ENCODE data around the gene IL37. TPM values are rescaled to one million over a fixed set of nuclear protein-coding genes. Genes with fewer than 3 reads are reported as not detected.

The IL37 gene
- total RNA-seq, 1 donor from 2014 or later, result not detected

GRCh38 chr2:112883669-112884068, 27.3 kb upstream of the IL37 start:
- H3K4me3 ChIP-seq (ENCODE audit: insufficient read depth, low read depth, low read length), result no peak overlapping the region
- DNase-seq (ENCODE audit: low read depth), result no peak
- no peaks in the 10 kb centered on the region for H3K36me3 Mint-ChIP-seq (ENCODE audit: low read depth, unreplicated experiment)
- no peaks in the 10 kb centered on the region for H3K9me3 ChIP-seq (ENCODE audit: insufficient read depth, low read depth, low read length)
- TF ChIP-seq EZH2 (IDR thresholded peaks at IDR 0.05; ENCODE audit: insufficient read depth, low read length) (no peak), CTCF (IDR thresholded peaks at IDR 0.05; ENCODE audit: insufficient read depth, low read depth, low read length) (no peak)
- H3K27ac ChIP-seq (ENCODE audit: low read depth, low read length), result no peak overlapping the region
- FAIRE-seq, result no peak
- H4K20me1 ChIP-seq (ENCODE audit: insufficient read depth, low read length), result no peaks in the 10 kb centered on the region
- H2AFZ ChIP-seq (ENCODE audit: low read depth, low read length), result no peak overlapping the region
- no peak overlapping the region for H3K4me3 Mint-ChIP-seq (ENCODE audit: unreplicated experiment)
- no peaks in the 10 kb centered on the region for H3K79me2 ChIP-seq (ENCODE audit: insufficient read depth, low read length)
- H3K27ac Mint-ChIP-seq (ENCODE audit: unreplicated experiment), result no peak overlapping the region
- H3K4me1 Mint-ChIP-seq (ENCODE audit: low read depth, unreplicated experiment), result peaks cover 10% of the 10 kb centered on the region
- no peak overlapping the region for H3K9ac ChIP-seq (ENCODE audit: low read length)
- peaks cover 25% of the 10 kb centered on the region for H3K4me1 ChIP-seq (ENCODE audit: insufficient read depth, low read length)
- H3K36me3 ChIP-seq (ENCODE audit: insufficient read depth, low read length), result no peaks in the 10 kb centered on the region
- peaks cover under 1% of the 10 kb centered on the region for H3K9me3 Mint-ChIP-seq (ENCODE audit: unreplicated experiment)
- H3K27me3 ChIP-seq (ENCODE audit: insufficient read depth, low read length), result no peaks in the 10 kb centered on the region
- no peak overlapping the region for H3K4me2 ChIP-seq (ENCODE audit: low read length)
- peaks cover 8% of the 10 kb centered on the region for H3K27me3 Mint-ChIP-seq (ENCODE audit: low read depth, unreplicated experiment)

- Histone ChIP-seq H3K36me3 (ENCODE audit: insufficient read depth, low read length) (no peaks in the 10 kb centered on the region), H4K20me1 (ENCODE audit: insufficient read depth, low read length) (no peaks in the 10 kb centered on the region), H3K27ac (ENCODE audit: low read depth, low read length) (no peak overlapping the region), H3K9ac (ENCODE audit: low read length) (no peak overlapping the region), H3K9me3 (ENCODE audit: insufficient read depth, low read depth, low read length) (no peaks in the 10 kb centered on the region), H3K4me3 (ENCODE audit: insufficient read depth, low read depth, low read length) (no peak overlapping the region), H2AFZ (ENCODE audit: low read depth, low read length) (no peak overlapping the region), H3K79me2 (ENCODE audit: insufficient read depth, low read length) (no peaks in the 10 kb centered on the region), H3K4me1 (ENCODE audit: insufficient read depth, low read length) (peaks cover 19% of the 10 kb centered on the region), H3K27me3 (ENCODE audit: insufficient read depth, low read length) (no peaks in the 10 kb centered on the region), H3K4me2 (ENCODE audit: low read length) (no peak overlapping the region)
- DNase-seq (ENCODE audit: low read depth) (no peak), FAIRE-seq (no peak)
- peaks cover 12% of the 10 kb centered on the region for H3K27me3 Mint-ChIP-seq (ENCODE audit: low read depth, unreplicated experiment)
- TF ChIP-seq CTCF (IDR thresholded peaks at IDR 0.05; ENCODE audit: insufficient read depth, low read depth, low read length) (peak; percentile 48), EZH2 (IDR thresholded peaks at IDR 0.05; ENCODE audit: insufficient read depth, low read length) (no peak)
- no peak overlapping the region for H3K4me3 Mint-ChIP-seq (ENCODE audit: unreplicated experiment)
- no peaks in the 10 kb centered on the region for H3K9me3 Mint-ChIP-seq (ENCODE audit: unreplicated experiment)
- no peak overlapping the region for H3K27ac Mint-ChIP-seq (ENCODE audit: unreplicated experiment)
- H3K4me1 Mint-ChIP-seq (ENCODE audit: low read depth, unreplicated experiment), result peaks cover 8% of the 10 kb centered on the region
- H3K36me3 Mint-ChIP-seq (ENCODE audit: low read depth, unreplicated experiment), result no peaks in the 10 kb centered on the region
Measured at GRCh38 chr2:112884869-112885505, 26.0 kb upstream of the IL37 start.

GRCh38 chr2:112885506-112885902, 25.5 kb upstream of the IL37 start:
- Mint-ChIP-seq H3K27me3 (ENCODE audit: low read depth, unreplicated experiment) (peaks cover 16% of the 10 kb centered on the region), H3K36me3 (ENCODE audit: low read depth, unreplicated experiment) (peaks cover 1% of the 10 kb centered on the region), H3K9me3 (ENCODE audit: unreplicated experiment) (peaks cover 2% of the 10 kb centered on the region), H3K27ac (ENCODE audit: unreplicated experiment) (no peak overlapping the region), H3K4me1 (ENCODE audit: low read depth, unreplicated experiment) (peaks cover 5% of the 10 kb centered on the region), H3K4me3 (ENCODE audit: unreplicated experiment) (no peak overlapping the region)
- Histone ChIP-seq H2AFZ (ENCODE audit: low read depth, low read length) (no peak overlapping the region), H4K20me1 (ENCODE audit: insufficient read depth, low read length) (no peaks in the 10 kb centered on the region), H3K9ac (ENCODE audit: low read length) (no peak overlapping the region), H3K9me3 (ENCODE audit: insufficient read depth, low read depth, low read length) (no peaks in the 10 kb centered on the region), H3K4me2 (ENCODE audit: low read length) (no peak overlapping the region), H3K27ac (ENCODE audit: low read depth, low read length) (no peak overlapping the region), H3K4me3 (ENCODE audit: insufficient read depth, low read depth, low read length) (no peak overlapping the region), H3K79me2 (ENCODE audit: insufficient read depth, low read length) (no peaks in the 10 kb centered on the region), H3K36me3 (ENCODE audit: insufficient read depth, low read length) (no peaks in the 10 kb centered on the region), H3K4me1 (ENCODE audit: insufficient read depth, low read length) (peaks cover 14% of the 10 kb centered on the region), H3K27me3 (ENCODE audit: insufficient read depth, low read length) (no peaks in the 10 kb centered on the region)
- no peak for DNase-seq (ENCODE audit: low read depth)
- FAIRE-seq, result no peak
- TF ChIP-seq EZH2 (IDR thresholded peaks at IDR 0.05; ENCODE audit: insufficient read depth, low read length) (no peak), CTCF (IDR thresholded peaks at IDR 0.05; ENCODE audit: insufficient read depth, low read depth, low read length) (no peak)
